ENCODE measurements around the gene CELF5. TPM values are rescaled to one million over a fixed set of nuclear protein-coding genes. Genes with fewer than 3 reads are reported as not detected.

Gene CELF5
- total and polyA plus RNA-seq, 9 of the 15 experiments (the other 6 are each of a cell fraction or from before 2014, with no cell fraction given) = 0.01 to 0.56 (median 0.22) TPM

- TF ChIP-seq ZFP91 (CRISPR knock-in tag; IDR thresholded peaks at IDR 0.05) (no peak), ZNF431 (CRISPR knock-in tag; IDR thresholded peaks at IDR 0.05) (no peak), PBX2 (CRISPR knock-in tag; IDR thresholded peaks at IDR 0.05; ENCODE audit: low read depth) (no peak), PBX2 (tag; conservative IDR thresholded peaks at IDR 0.05; ENCODE audit: low read depth) (no peak), NKRF (IDR thresholded peaks at IDR 0.05; ENCODE audit: borderline replicate concordance) (peak; percentile 78; the same call in 1 of the 2 replicates), ATF4 (CRISPR knock-in tag; IDR thresholded peaks at IDR 0.05) (no peak), MECOM (CRISPR knock-in tag; IDR thresholded peaks at IDR 0.05) (no peak), KDM1A (IDR thresholded peaks at IDR 0.05) (no peak), FOS (IDR thresholded peaks at IDR 0.05; ENCODE audit: extremely low read depth, insufficient read length) (no peak), ARID3A (IDR thresholded peaks at IDR 0.05; ENCODE audit: borderline replicate concordance, low read depth, low read length) (no peak), ZNF24 (IDR thresholded peaks at IDR 0.05) (no peak), ZBTB7A (IDR thresholded peaks at IDR 0.05; ENCODE audit: borderline replicate concordance, control insufficient read depth, low read depth, low read length) (peak; percentile 59; the same call in 1 of the 2 replicates), PRDM10 (IDR thresholded peaks at IDR 0.05; ENCODE audit: partially characterized antibody) (no peak), MIER1 (IDR thresholded peaks at IDR 0.05; ENCODE audit: low read depth) (no peak), HMGN3 (IDR thresholded peaks at IDR 0.05; ENCODE audit: borderline replicate concordance, extremely low read depth, insufficient read length, low read depth, low read length) (no peak)
Observed at GRCh38 chr19:3285647-3286176, 61.3 kb downstream of the CELF5 start (continued).

Measured in K562 (cell line).